ENCODE measurements around the gene TMEM185B.

DNA sequence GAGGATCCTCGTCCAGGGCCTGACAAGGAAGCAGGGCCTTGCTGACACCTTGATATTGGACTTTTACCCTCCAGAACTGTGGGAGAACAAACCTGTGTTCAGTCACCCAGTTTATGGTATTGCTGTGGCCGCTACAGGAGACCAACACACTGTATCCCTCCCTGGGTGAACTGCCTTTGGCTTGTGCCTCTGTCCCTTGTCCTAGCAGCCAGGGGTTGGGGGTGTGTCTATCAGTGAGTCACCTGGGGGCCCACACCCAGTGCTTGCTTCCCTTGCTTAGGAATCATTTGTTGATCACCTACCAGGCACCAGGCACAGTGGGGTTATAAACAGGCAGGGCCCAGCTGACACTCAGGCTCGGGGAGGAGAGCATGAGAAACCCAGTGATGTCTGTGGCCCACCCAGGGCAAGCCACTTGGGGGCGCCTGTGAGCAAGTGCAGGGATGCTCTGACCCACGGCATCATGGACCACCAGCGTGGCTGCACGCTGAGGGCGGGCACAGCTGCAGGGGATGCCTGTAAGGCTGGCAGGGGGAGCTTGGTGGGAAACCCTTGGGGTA, 17.1 kb downstream of the TMEM185B start:
- TF ChIP-seq GATA1 (IDR thresholded peaks at IDR 0.05; ENCODE audit: low read depth, low read length) (no peak), POLR2A (IDR thresholded peaks at IDR 0.05; ENCODE audit: low read length) (no peak)

All from erythroblast (primary cell).